Renal cortical epithelial cell (primary cell): Measurements from ENCODE around the gene ANO2. TPM values are rescaled to one million over a fixed set of nuclear protein-coding genes. Genes with fewer than 3 reads are reported as not detected.

ENCODE experiments used
- DNase-seq: peaks from one replicate; pipeline ENCODE4 v3.0.0-alpha.2; 2011; ENCODE audit warnings: low read depth
- total RNA-seq: library from RNA; depleted of rRNA; stranded (reverse); fragments of >200 nt; gene quantifications from 2 replicates; pipeline ENCODE4 v1.2.3, GENCODE V29; 2014

Gene ANO2
- 2.4 and 4.5 TPM in 2 replicates for total RNA-seq

- DNase-seq: no peak
Measured at GRCh38 chr12:5945071-5946008, at the start of gene ANO2. Gene ANO2 (minus strand): TSS chr12:5945259. CDS start chr12:5945217, 42 bp downstream.

DNA sequence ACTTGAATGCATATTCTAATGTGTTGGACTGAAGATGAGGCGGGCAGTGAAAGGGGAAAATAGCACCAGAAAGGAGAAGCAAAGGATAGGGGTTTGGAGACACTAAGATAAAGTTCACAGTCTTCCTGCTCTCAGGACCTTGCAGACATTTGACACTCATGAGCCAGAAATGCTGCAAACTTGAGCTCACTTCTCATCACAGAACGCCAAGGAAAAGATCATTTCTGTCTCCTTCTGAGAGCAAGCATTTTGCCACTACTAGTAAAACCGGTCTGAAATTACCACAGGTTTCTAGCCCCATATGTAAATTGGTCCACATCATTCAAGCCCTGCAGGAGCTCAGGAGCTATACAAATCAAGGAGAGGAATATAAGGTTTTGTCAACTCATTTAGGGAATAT, 44.6 kb upstream of the ANO2 start:
- DNase-seq: no peak

- DNase-seq: peak; percentile 53
Measured at GRCh38 chr12:5988659-5989116, 43.6 kb upstream of the ANO2 start.

DNA sequence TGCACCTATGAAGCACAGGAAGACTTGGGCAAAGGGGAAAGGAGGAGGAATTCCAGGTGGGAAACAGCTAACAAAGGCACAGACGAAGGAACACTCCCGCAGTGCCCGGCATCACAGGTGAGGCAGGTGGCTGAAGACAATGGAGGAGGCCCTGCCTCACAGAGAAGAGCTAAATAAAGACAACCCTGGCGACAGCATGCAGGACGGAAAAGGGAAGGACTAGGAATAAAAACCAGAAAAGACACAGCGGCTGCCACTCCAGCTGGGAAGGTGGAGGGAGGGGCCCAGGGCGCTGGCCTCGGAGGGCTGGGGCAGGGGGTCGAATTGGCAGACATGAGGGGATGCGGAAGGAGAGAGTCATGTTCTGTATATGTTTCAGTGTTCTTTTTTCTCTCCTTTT, 43.0 kb upstream of the ANO2 start:
- DNase-seq: no peak

GRCh38 chr12:5987573-5987972, 42.5 kb upstream of the ANO2 start:
- DNase-seq: no peak

- DNase-seq: no peak
Measured at GRCh38 chr12:5985471-5985870, 40.4 kb upstream of the ANO2 start.

- DNase-seq: no peak
Measured at GRCh38 chr12:5984873-5985272, 39.8 kb upstream of the ANO2 start.

DNA sequence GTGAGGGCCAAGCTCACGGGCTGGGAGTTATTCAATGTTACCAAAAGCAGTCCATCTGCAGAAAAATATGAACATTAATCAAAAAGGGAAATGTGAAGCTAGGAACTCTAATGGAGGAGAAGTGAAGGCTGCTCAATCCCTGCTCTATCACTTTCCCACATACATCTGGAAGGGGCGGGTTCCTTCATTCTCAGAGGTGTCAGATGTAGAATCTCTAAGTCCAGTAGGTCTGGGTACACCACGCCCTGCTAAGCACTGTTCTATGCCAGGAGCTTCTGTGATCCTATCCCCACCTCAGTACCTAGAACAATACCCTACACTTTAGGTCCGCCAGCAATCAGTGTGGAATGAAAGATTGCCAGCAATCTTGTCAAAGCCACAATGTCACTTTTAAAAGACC, 37.0 kb upstream of the ANO2 start:
- DNase-seq: no peak

DNA sequence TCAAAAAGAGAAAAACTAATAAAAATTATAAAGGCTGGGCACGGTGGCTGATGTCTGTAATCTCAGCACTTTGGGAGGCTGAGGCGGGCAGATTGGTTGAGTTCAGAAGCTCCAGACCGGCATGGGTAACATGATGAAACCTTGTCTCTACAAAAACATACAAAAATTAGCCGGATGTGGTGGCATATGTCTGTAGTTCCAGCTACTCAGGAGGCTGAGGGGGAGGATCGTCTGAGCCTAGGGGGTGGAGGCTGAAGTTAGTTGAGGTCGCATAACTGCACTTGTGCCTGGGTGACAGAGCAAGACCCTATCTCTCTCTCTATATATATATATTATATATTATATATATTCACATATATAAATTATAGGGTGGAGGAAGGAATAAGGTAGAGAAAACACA, 32.5 kb upstream of the ANO2 start:
- DNase-seq: no peak

DNA sequence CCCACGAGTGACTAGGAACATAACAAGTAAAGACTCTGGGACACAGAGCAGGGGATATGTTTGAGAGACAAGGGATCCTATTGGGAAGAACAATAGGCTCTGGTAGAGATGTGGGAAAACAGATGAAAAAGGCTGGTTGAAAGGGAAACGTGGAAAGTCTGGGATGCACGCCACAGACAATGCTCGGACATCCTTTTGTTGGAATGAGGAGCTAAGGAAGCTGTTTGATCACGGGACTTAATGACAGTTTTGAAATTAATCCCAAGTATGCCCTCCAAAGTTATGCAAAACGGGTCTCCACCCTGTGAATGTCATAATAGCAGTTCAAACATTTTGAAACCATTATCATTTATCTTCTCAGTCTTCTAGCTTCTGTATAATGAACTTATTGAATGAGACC, 31.7 kb upstream of the ANO2 start:
- DNase-seq: no peak

DNA sequence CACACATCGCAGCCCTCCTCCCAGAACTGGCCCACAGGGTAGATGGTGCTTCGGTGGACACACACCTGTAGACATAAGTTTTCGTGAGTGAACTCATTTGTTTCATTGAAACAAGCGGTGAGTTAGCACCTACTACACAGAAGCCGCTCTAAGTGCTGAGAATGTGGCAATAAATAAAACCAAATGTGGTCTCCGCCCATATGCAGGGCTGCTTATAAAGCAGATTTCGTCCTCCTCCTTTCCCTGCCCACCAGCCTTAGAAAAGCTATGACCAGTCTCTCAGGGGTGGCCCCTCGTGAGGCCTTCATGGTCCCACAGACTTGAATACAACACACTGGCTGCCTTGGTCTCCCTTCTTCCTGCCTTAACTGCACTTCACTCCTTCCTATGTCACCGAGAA, 31.1 kb upstream of the ANO2 start:
- no peak for DNase-seq

- DNase-seq: no peak
Measured at GRCh38 chr12:5973461-5974115, 28.5 kb upstream of the ANO2 start.

DNA sequence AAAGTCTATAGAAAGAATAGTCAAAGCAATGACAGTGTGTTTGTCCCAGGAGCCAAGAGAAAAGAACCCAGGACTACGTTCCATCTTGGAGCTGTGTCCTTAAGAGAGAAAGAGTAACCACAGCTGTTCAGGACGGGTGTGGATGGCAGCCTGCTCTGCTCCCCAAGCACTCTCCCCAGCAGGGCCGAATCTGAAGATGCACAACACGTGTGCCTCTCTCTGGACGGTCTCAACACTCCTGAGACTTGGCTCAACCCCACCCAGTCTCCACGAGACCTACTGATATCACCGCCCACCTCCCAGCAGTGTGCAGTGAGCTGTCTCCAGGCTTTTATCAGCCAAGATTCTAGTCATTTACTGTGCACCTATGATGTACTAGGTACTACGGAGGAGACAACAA, 27.3 kb upstream of the ANO2 start:
- no peak for DNase-seq

DNA sequence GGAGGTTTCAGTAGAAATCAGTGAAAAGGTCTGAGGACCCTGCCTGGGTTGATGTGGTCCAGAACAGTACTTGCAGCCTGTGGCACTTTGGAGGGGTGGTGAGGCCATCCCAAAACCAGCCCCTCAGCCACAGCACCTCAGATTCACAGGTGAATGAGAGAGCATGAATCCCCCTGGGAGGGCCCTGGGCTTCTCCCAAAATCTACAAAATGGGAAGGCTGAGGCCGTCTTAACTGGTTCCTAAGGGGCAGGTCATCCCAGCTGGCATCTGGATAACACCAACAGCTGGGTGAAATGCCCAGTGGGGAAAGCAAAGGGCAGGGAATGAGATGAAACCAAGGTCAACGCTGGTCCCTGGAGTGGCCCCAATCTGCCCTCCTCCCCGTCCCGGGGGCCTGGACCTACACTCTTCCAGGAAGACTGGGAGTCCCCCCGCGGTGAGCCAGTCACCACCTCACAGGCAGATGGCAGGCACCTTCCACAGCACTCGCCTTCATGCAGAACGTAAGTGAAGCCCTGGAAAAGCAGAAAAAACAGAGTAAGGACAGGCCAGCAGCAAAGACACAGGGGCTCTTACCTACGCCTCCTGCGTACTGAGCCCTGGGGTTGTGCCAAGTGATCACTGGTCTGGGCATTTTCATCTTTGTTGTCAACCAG, 26.3 kb upstream of the ANO2 start:
- no peak for DNase-seq

DNA sequence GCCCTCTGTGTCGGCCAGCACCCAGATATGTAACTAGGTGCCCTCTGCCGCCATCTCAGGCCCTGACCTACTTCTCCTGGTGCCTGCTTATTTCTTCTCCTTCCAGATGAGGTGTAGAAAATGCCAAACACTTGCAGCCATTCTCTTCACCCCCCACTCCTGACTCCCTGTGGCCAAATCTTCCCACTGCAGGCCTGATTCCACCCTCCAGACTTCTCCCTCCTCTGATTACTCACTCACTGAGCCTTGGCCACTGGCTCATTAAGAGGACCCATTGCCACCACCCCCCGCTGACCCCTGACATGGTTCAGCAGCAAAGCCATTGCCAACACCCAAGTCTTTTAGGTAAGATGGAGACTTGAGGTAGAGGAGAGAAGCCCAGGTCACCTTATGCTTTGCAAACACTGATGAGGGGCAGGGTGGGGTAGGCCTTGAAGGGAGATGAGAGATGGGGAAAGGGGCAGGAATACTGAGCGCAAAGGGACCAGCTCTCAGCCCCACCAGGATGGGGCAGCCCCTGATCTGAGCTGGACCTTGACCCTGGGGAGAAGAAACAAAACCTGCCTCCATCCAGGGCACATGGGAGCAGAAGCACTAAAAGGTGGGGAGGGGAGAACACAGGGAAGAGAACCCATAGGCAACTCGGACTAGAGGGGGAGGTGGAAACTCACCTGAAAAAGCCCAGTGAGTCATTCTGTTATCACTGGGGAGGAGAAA, 25.1 kb upstream of the ANO2 start:
- no peak for DNase-seq

- DNase-seq: no peak
Measured at GRCh38 chr12:5969156-5969973, 24.3 kb upstream of the ANO2 start.

GRCh38 chr12:5967645-5968415, 22.8 kb upstream of the ANO2 start:
- DNase-seq: no peak

DNA sequence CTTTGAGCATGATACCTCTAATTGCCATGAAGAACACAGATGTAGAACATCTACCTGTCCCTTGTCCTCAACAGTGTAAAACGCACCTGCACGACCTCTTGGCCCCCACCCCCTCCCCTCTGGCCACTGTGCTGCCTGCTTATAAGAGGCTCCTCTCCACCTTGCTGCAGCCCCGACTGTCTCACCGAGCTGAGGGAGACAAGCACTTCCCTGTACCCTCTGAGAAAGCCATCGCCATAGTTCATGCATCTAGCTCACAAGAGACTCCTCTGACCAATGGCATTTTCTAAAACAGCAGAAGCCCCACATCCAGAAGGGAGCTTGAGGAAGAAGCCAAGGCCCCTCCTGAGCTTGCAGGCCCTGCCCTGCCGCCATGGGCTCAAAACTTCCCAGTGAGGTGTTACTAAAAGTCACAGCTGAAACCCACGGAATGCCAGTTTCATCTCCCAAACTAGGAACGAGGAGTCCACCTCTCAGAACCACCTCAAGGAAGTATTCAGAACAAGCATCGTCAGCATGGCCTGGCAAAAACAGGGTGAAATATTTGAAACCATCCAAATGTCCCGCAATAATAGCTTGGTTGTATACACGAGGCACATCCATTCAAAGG, 21.5 kb upstream of the ANO2 start:
- no peak for DNase-seq

GRCh38 chr12:5965950-5966383, 20.9 kb upstream of the ANO2 start:
- peak; percentile 9 for DNase-seq
